B cell (primary cell): ENCODE measurements around the gene CD4. TPM values are rescaled to one million over a fixed set of nuclear protein-coding genes. Genes with fewer than 3 reads are reported as not detected.

Experiments used
- ATAC-seq: fragments of 200-7000 bp; cut with Tn5 transposase; one replicate; pipeline ENCODE4 v1.10.0; 2021; ENCODE audit warnings: low read depth, mild to moderate bottlenecking, moderate number of reproducible peaks, moderate library complexity
- CTCF ChIA-PET: fragments of 350-600 bp; sonication (Branson Sonifier 250); formaldehyde crosslinking; loops from one replicate; lab custom pipeline; 2021; ENCODE audit warnings: antibody characterized with exemption, inconsistent platforms; lab: Charles Lee
- POLR2A ChIA-PET: fragments of 350-600 bp; sonication (Branson Sonifier 250); formaldehyde crosslinking; loops from one replicate; lab custom pipeline; 2021; ENCODE audit warnings: antibody characterized with exemption; lab: Charles Lee
- DNase-seq: peaks from one replicate; pipeline ENCODE4 v3.0.0; 2013
- H2AFZ ChIP-seq: 2 replicates; pipeline ENCODE4 v1.6.1; 2012; ENCODE audit warnings: mild to moderate bottlenecking, low read depth, low read length; ENCODE audit not compliant: insufficient read depth, poor library complexity, severe bottlenecking
- H3K27ac ChIP-seq, 2 donors: 1 replicate in 1 of 2; 2 replicates in 1 of 2; pipeline ENCODE4 v1.5.1; 2012 to 2013; ENCODE audit warnings: low read length in 2 of 2, mild to moderate bottlenecking in 2 of 2, moderate library complexity in 1 of 2
- H3K27me3 ChIP-seq, 4 experiments: fragments of 200-600 bp in 1 of 4; sonication (generic) in 1 of 4; replicated peaks in 1 of 4; 1 replicate in 2 of 4; 2 replicates in 2 of 4; pipeline versions ENCODE4 v1.6.1 to v1.7.0; 2013 to 2016; ENCODE audit warnings: low read length in 3 of 4, mild to moderate bottlenecking in 2 of 4, mixed read lengths in 1 of 4, moderate library complexity in 1 of 4; ENCODE audit not compliant: insufficient read depth in 4 of 4, control insufficient read depth in 3 of 4; ENCODE audit errors: control extremely low read depth in 1 of 4
- H3K36me3 ChIP-seq, 2 experiments: replicated peaks in 1 of 2; 1 replicate in 1 of 2; 2 replicates in 1 of 2; pipeline versions ENCODE4 v1.6.1 to v1.7.1; 2013; ENCODE audit warnings: low read length in 1 of 2; ENCODE audit not compliant: insufficient read depth in 2 of 2, control insufficient read depth in 1 of 2; ENCODE audit errors: control extremely low read depth in 1 of 2, extremely low read depth in 1 of 2
- H3K4me1 ChIP-seq, 2 donors: fragments of 200-600 bp in 1 of 2; sonication (generic) in 1 of 2; 1 replicate in 1 of 2; 2 replicates in 1 of 2; pipeline versions ENCODE4 v1.5.1 to v1.6.1; 2013 to 2017; ENCODE audit warnings: low read length in 2 of 2; ENCODE audit not compliant: control insufficient read depth in 2 of 2, insufficient read depth in 2 of 2
- H3K4me2 ChIP-seq: replicated peaks from 2 replicates; pipeline ENCODE3; 2012; ENCODE audit warnings: mild to moderate bottlenecking, low read depth, low read length; ENCODE audit not compliant: poor library complexity, severe bottlenecking
- H3K4me3 ChIP-seq, 5 experiments: fragments of 200-600 bp in 1 of 5; sonication (generic) in 1 of 5; 1 replicate in 3 of 5; 2 replicates in 2 of 5; pipeline versions ENCODE4 v1.5.1 to v1.7.0; 2011 to 2016; ENCODE audit warnings: low read length in 4 of 5, mild to moderate bottlenecking in 4 of 5, low read depth in 2 of 5, control low read depth in 1 of 5, moderate library complexity in 1 of 5; ENCODE audit not compliant: insufficient read depth in 1 of 5; ENCODE audit errors: control extremely low read depth in 1 of 5, extremely low read depth in 1 of 5
- H3K79me2 ChIP-seq: fragments of 200-600 bp; sonication (generic); one replicate; pipeline ENCODE4 v1.6.0; 2016; ENCODE audit warnings: low read length; ENCODE audit not compliant: control insufficient read depth, insufficient read depth
- H3K9ac ChIP-seq: fragments of 200-600 bp; sonication (generic); 2 replicates; pipeline ENCODE4 v1.6.1; 2017; ENCODE audit warnings: mild to moderate bottlenecking, low read length, moderate library complexity
- H3K9me3 ChIP-seq, 3 donors: one replicate each; pipeline versions ENCODE4 v1.6.1 to v1.7.1; 2013; ENCODE audit warnings: low read length in 2 of 3; ENCODE audit not compliant: control insufficient read depth in 2 of 3, insufficient read depth in 1 of 3; ENCODE audit errors: control extremely low read depth in 1 of 3
- H4K20me1 ChIP-seq: 2 replicates; pipeline ENCODE4 v1.6.0; 2012; ENCODE audit warnings: mild to moderate bottlenecking, low read length; ENCODE audit not compliant: insufficient read depth, control insufficient read depth, poor library complexity, severe bottlenecking
- H3K27ac Mint-ChIP-seq: one replicate; pipeline ENCODE4 v1.8.0; 2021; ENCODE audit warnings: mixed read lengths
- H3K27me3 Mint-ChIP-seq: one replicate; pipeline ENCODE4 v1.8.0; 2021; ENCODE audit warnings: mixed read lengths
- H3K4me1 Mint-ChIP-seq: one replicate; pipeline ENCODE4 v1.8.0; 2021; ENCODE audit warnings: mixed read lengths
- H3K4me3 Mint-ChIP-seq: one replicate; pipeline ENCODE4 v1.8.0; 2021; ENCODE audit warnings: mixed read lengths
- H3K9me3 Mint-ChIP-seq: one replicate; pipeline ENCODE4 v1.8.0; 2022; ENCODE audit warnings: mixed read lengths; ENCODE audit not compliant: insufficient read depth
- EZH2 ChIP-seq: IDR thresholded peaks from 2 replicates; pipeline ENCODE4 v1.6.1; 2012; ENCODE audit warnings: borderline replicate concordance, low read depth, mild to moderate bottlenecking, moderate library complexity, low read length; ENCODE audit not compliant: insufficient read depth, poor library complexity, severe bottlenecking
- WGBS: methylation state at CpG from one replicate; pipeline ENCODE4 v1.1.5; 2013; ENCODE audit warnings: missing lambda C conversion rate; ENCODE audit not compliant: insufficient coverage; 5-methylcytosine and 5-hydroxymethylcytosine counted together
- intact Hi-C: fragments of 100-400 bp; cut with micrococcal nuclease; formaldehyde crosslinking; loops from one replicate; pipeline ENCODE4 v1.10.0; 2022
- polyA plus RNA-seq: library from polyadenylated mRNA; depleted of rRNA; stranded (reverse); fragments of >200 nt; gene quantifications from 2 replicates; pipeline ENCODE4 v1.2.3, GENCODE V29; 2012
- total RNA-seq, 2 donors: library from RNA; stranded (reverse); fragments of 120-200 nt in 1 of 2; gene quantifications; 1 replicate in 1 of 2; 2 replicates in 1 of 2; pipeline versions ENCODE4 v1.2.3 to v1.2.4, GENCODE V29; 2013 to 2022
- TF ChIP-seq, protein P1 (sequence below): fragments of 200-600 bp; IDR thresholded peaks from one replicate; pipeline ENCODE4 v1.8.0; 2022; ENCODE audit warnings: antibody characterized with exemption, mild to moderate bottlenecking

Gene CD4
- total and polyA plus RNA-seq, 2 donors (not counting 1 experiment from before 2014, with no cell fraction given): 0.49 to 2.2 TPM

DNA sequence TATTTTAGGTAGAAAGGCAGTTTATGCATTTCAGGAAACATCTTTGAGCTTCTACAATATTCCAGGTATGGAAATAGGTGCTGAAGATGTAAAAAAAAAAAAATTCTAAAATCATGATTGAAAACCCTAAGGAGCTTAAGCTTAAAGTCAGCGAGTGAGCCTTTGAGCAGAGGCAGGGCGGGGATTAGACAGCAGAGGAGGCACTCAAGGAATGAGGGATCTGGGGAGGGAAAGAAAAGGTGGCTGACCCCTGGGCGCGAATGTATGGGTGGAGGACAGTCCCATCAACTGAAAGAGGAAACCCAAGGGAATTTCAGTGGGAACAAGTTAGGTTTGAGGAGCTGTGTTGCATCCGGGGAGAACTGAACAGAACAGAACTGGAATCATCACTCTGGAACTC, 29.6 kb upstream of the CD4 start:
- POLR2A ChIA-PET: interaction anchor here (0.6 kb wide), 1 partner anchor 37 kb away, joined by 3 read pairs; no protein-coding TSS in a partner anchor

DNA sequence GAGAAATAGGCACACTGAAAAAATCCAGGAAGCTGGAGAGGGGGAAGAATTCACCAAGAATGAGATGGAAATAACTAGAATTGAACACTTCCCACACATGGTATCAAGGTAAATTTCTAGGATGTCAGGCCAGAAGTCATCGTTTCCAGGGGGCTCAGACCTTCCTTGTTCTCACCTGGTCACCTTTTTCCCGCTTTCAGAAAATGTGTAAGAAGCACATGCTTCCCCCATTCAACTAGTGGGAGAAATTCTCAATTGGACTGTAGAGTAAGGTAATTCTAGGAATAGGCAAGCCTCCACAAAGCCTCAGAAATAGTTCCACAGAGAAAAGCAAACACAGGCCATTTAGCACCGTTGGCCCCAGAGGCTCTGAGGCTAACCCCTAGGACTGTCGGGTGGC, 25.9 kb upstream of the CD4 start:
- H2AFZ ChIP-seq: no peak overlapping the region
- H3K9ac ChIP-seq: no peak overlapping the region
- Mint-ChIP-seq H3K27me3 (peaks cover 36% of the 10 kb centered on the region), H3K27ac (no peak overlapping the region), H3K4me1 (peaks cover 36% of the 10 kb centered on the region), H3K9me3 (no peaks in the 10 kb centered on the region), H3K4me3 (no peak overlapping the region)
- H3K27me3 ChIP-seq: peaks cover 0 to 37% (median 22%) of the 10 kb centered on the region in 4 experiments
- TF ChIP-seq, protein P1, sequence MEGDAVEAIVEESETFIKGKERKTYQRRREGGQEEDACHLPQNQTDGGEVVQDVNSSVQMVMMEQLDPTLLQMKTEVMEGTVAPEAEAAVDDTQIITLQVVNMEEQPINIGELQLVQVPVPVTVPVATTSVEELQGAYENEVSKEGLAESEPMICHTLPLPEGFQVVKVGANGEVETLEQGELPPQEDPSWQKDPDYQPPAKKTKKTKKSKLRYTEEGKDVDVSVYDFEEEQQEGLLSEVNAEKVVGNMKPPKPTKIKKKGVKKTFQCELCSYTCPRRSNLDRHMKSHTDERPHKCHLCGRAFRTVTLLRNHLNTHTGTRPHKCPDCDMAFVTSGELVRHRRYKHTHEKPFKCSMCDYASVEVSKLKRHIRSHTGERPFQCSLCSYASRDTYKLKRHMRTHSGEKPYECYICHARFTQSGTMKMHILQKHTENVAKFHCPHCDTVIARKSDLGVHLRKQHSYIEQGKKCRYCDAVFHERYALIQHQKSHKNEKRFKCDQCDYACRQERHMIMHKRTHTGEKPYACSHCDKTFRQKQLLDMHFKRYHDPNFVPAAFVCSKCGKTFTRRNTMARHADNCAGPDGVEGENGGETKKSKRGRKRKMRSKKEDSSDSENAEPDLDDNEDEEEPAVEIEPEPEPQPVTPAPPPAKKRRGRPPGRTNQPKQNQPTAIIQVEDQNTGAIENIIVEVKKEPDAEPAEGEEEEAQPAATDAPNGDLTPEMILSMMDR: no peak
- no peak for TF ChIP-seq EZH2
- no peaks in the 10 kb centered on the region for H3K36me3 ChIP-seq
- no peak overlapping the region for H3K27ac ChIP-seq
- ATAC-seq (no peak), DNase-seq (no peak)
- intact Hi-C loops: no loop called here
- H3K79me2 ChIP-seq: no peaks in the 10 kb centered on the region
- ChIA-PET POLR2A (interaction anchor here (0.6 kb wide), 1 partner anchor 205 kb away, joined by 5 read pairs; no protein-coding TSS in a partner anchor), CTCF (no interaction called here)
- H3K4me3 ChIP-seq: no peak overlapping the region
- WGBS: 80% methylated on average over 2 of the region's 4 CpGs
- peaks cover 37% of the 10 kb centered on the region in 2 donors for H3K4me1 ChIP-seq
- H3K9me3 ChIP-seq: peaks cover 0 to 4% (median 0%) of the 10 kb centered on the region in 3 donors
- no peak overlapping the region for H3K4me2 ChIP-seq
- H4K20me1 ChIP-seq: no peaks in the 10 kb centered on the region

More for the DNA sequence above, 29.6 kb upstream of the CD4 start:
- intact Hi-C loops: no loop called here
- CTCF ChIA-PET: interaction anchor here (0.9 kb wide), 1 partner anchor 110 kb away, joined by 3 read pairs; no protein-coding TSS in a partner anchor
- no peak for TF ChIP-seq EZH2
- TF ChIP-seq, protein P1: no peak
- H3K27me3 ChIP-seq: peaks cover 0 to 9% (median 4%) of the 10 kb centered on the region in 4 experiments
- no peaks in the 10 kb centered on the region for H4K20me1 ChIP-seq
- no peak overlapping the region for H3K4me3 Mint-ChIP-seq
- H3K27ac Mint-ChIP-seq: no peak overlapping the region
- no peak overlapping the region for H3K4me2 ChIP-seq
- no peak overlapping the region for H3K27ac ChIP-seq
- H3K79me2 ChIP-seq: no peaks in the 10 kb centered on the region
- H3K4me1 Mint-ChIP-seq: peaks cover 14% of the 10 kb centered on the region
- ATAC-seq: no peak
- no peaks in the 10 kb centered on the region for H3K9me3 ChIP-seq
- WGBS: 97% methylated on average over 5 of the region's 5 CpGs
- no peak for DNase-seq
- H3K9ac ChIP-seq: no peak overlapping the region
- H3K27me3 Mint-ChIP-seq: peaks cover 19% of the 10 kb centered on the region
- H3K9me3 Mint-ChIP-seq: no peaks in the 10 kb centered on the region
- H3K4me1 ChIP-seq: peaks cover 13 to 15% of the 10 kb centered on the region in 2 donors
- no peaks in the 10 kb centered on the region for H3K36me3 ChIP-seq
- H2AFZ ChIP-seq: no peak overlapping the region
- H3K4me3 ChIP-seq: no peak overlapping the region
